H1 (cell line): ENCODE measurements around the gene ELF4.

Source experiments
- CBX8 ChIP-seq: fragments of 300-800, 300-1000 bp; sonication (generic); IDR thresholded peaks from 2 replicates; pipeline ENCODE4 v1.7.1; 2016; ENCODE audit warnings: low read depth, low read length, borderline replicate concordance
- CTCF ChIP-seq, 3 experiments: IDR thresholded peaks; 1 replicate in 2 of 3; 2 replicates in 1 of 3; pipeline versions ENCODE4 v1.5.1 to v1.6.1; 2011; ENCODE audit warnings: low read length in 3 of 3, mild to moderate bottlenecking in 3 of 3, inconsistent platforms in 2 of 3, low read depth in 1 of 3, moderate library complexity in 1 of 3; ENCODE audit not compliant: insufficient read depth in 1 of 3; ENCODE audit errors: control extremely low read depth in 1 of 3
- RFX5 ChIP-seq: IDR thresholded peaks from 2 replicates; pipeline ENCODE4 v1.6.1; 2011; ENCODE audit warnings: low read depth, low read length, improper control_type of control experiment, borderline replicate concordance
- SIN3A ChIP-seq, 2 experiments: IDR thresholded peaks in 1 of 2; conservative IDR thresholded peaks in 1 of 2; 2 replicates each; pipeline ENCODE4 v1.6.1; 2011 to 2012; ENCODE audit warnings: low read length in 2 of 2, improper control_type of control experiment in 1 of 2, low read depth in 1 of 2, mild to moderate bottlenecking in 1 of 2

GRCh38 chrX:130024127-130024526 lies 86.2 kb downstream of the ELF4 start:
- TF ChIP-seq CTCF (IDR thresholded peaks at IDR 0.05; ENCODE audit: control extremely low read depth in 1 of 3, insufficient read depth in 1 of 3, low read depth in 1 of 3, low read length in 3 of 3) (no peak), SIN3A (conservative IDR thresholded peaks at IDR 0.05 in 1 of 2, IDR thresholded peaks at IDR 0.05 in 1 of 2; ENCODE audit: low read depth in 1 of 2, low read length in 2 of 2) (no peak), CBX8 (no peak), RFX5 (no peak)
